PFSK-1 (cell line): ENCODE results near the gene SORBS2.

Experiments
- FOXP2 ChIP-seq: optimal IDR thresholded peaks from 2 replicates; pipeline ENCODE3; 2011; ENCODE audit warnings: borderline replicate concordance, control low read depth, inconsistent platforms; ENCODE audit not compliant: insufficient read depth; ENCODE audit errors: extremely low read length, extremely low read depth
- POLR2AphosphoS5 ChIP-seq: IDR thresholded peaks from 2 replicates; pipeline ENCODE4 v1.6.1; 2012; ENCODE audit warnings: low read depth, mild to moderate bottlenecking, control low read depth, low read length, moderate library complexity
- SIN3A ChIP-seq: IDR thresholded peaks from 2 replicates; pipeline ENCODE4 v1.6.1; 2012; ENCODE audit warnings: mild to moderate bottlenecking, low read length, moderate library complexity, borderline replicate concordance; ENCODE audit not compliant: insufficient read depth
- TAF1 ChIP-seq: IDR thresholded peaks from 2 replicates; pipeline ENCODE4 v1.6.1; 2012; ENCODE audit warnings: low read length, control low read depth, borderline replicate concordance; ENCODE audit not compliant: insufficient read depth
- TF ChIP-seq, protein P1 (sequence below), 2 experiments: IDR thresholded peaks; 2 replicates each; pipeline versions ENCODE4 v1.6.1 to v1.8.0; 2011 to 2012; ENCODE audit warnings: low read depth in 2 of 2, low read length in 2 of 2, control low read depth in 1 of 2, inconsistent platforms in 1 of 2, mild to moderate bottlenecking in 1 of 2, moderate library complexity in 1 of 2; ENCODE audit not compliant: insufficient read depth in 1 of 2

DNA sequence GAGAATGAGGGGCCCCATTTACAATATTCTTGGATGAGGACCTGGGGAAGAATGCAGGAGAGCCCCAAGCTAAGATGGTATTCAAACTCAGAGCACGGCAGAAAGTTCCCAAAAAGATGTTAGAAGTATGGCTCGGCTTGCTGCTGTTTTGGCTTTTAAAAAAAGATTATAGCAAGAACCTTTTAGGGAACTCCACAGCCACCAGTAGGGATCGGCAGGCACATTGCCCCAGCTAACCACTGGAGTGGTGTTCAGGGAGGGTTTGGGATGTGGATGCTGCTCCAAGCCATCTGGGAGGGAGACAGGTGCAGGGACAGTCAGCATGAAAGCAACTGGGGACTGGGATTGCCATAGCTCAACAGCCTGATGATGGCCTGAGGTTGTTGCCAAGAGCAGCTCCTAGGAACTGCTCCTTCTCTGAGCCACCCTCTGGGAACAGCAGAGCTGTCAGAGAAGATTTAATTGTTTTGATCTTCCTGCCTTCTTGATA is 63.0 kb downstream of the SORBS2 start:
- TF ChIP-seq POLR2AphosphoS5 = no peak
- TF ChIP-seq, protein P1, sequence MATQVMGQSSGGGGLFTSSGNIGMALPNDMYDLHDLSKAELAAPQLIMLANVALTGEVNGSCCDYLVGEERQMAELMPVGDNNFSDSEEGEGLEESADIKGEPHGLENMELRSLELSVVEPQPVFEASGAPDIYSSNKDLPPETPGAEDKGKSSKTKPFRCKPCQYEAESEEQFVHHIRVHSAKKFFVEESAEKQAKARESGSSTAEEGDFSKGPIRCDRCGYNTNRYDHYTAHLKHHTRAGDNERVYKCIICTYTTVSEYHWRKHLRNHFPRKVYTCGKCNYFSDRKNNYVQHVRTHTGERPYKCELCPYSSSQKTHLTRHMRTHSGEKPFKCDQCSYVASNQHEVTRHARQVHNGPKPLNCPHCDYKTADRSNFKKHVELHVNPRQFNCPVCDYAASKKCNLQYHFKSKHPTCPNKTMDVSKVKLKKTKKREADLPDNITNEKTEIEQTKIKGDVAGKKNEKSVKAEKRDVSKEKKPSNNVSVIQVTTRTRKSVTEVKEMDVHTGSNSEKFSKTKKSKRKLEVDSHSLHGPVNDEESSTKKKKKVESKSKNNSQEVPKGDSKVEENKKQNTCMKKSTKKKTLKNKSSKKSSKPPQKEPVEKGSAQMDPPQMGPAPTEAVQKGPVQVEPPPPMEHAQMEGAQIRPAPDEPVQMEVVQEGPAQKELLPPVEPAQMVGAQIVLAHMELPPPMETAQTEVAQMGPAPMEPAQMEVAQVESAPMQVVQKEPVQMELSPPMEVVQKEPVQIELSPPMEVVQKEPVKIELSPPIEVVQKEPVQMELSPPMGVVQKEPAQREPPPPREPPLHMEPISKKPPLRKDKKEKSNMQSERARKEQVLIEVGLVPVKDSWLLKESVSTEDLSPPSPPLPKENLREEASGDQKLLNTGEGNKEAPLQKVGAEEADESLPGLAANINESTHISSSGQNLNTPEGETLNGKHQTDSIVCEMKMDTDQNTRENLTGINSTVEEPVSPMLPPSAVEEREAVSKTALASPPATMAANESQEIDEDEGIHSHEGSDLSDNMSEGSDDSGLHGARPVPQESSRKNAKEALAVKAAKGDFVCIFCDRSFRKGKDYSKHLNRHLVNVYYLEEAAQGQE (IDR thresholded peaks at IDR 0.05; ENCODE audit: insufficient read depth in 1 of 2, low read depth in 2 of 2, low read length in 2 of 2) = no peak
- no peak for TF ChIP-seq TAF1
- no peak for TF ChIP-seq SIN3A
- TF ChIP-seq FOXP2 = no peak
